C1 segment of cervical spinal cord (tissue), 14 donors: ENCODE data around the gene FXYD3.

Experiments
- DNase-seq, 14 donors: peaks; one replicate each; lab custom pipeline; 2025; lab: John Stamatoyannopoulos, UW

Gene FXYD3

GRCh38 chr19:35115177-35115951 is at the start of gene FXYD3:
TSS of gene FXYD3 (plus strand) at chr19:35115823. CDS start at chr19:35119377, 3,554 bp downstream.
- DNase-seq = peak in 13 of 14 donors; percentile 54 to 92 (median 84)

GRCh38 chr19:35066121-35066520 is 49.5 kb upstream of the FXYD3 start:
- no peak for DNase-seq

GRCh38 chr19:35066691-35067563 is 48.7 kb upstream of the FXYD3 start:
- peak in 12 of 14 donors; percentile 28 to 84 (median 70) for DNase-seq

- no peak for DNase-seq
These were observed 46.5 kb upstream of the FXYD3 start for GRCh38 chr19:35068941-35069634.

GRCh38 chr19:35069696-35070095 is 45.9 kb upstream of the FXYD3 start:
- no peak for DNase-seq

GRCh38 chr19:35070471-35070870 is 45.2 kb upstream of the FXYD3 start:
- DNase-seq = no peak

GRCh38 chr19:35073516-35073915 is 42.1 kb upstream of the FXYD3 start:
- no peak for DNase-seq

GRCh38 chr19:35073941-35074340 is 41.7 kb upstream of the FXYD3 start:
- no peak for DNase-seq

- no peak for DNase-seq
These were observed 41.0 kb upstream of the FXYD3 start for GRCh38 chr19:35074426-35075201.

- no peak for DNase-seq
These were observed 40.2 kb upstream of the FXYD3 start for GRCh38 chr19:35075202-35076025.

GRCh38 chr19:35076026-35076370 is 39.6 kb upstream of the FXYD3 start:
- DNase-seq = no peak

- DNase-seq = no peak
These were observed 39.0 kb upstream of the FXYD3 start for GRCh38 chr19:35076657-35077056.

- DNase-seq = no peak
These were observed 38.0 kb upstream of the FXYD3 start for GRCh38 chr19:35077411-35078223.

GRCh38 chr19:35079826-35080225 is 35.8 kb upstream of the FXYD3 start:
- DNase-seq = no peak

- no peak for DNase-seq
These were observed 34.9 kb upstream of the FXYD3 start for GRCh38 chr19:35080613-35081170.

- DNase-seq = no peak
These were observed 34.4 kb upstream of the FXYD3 start for GRCh38 chr19:35081201-35081600.

- DNase-seq = no peak
These were observed 31.7 kb upstream of the FXYD3 start for GRCh38 chr19:35083691-35084508.

- DNase-seq = no peak
These were observed 31.2 kb upstream of the FXYD3 start for GRCh38 chr19:35084509-35084762.

GRCh38 chr19:35085947-35086346 is 29.7 kb upstream of the FXYD3 start:
- no peak for DNase-seq
